ENCODE measurements around the gene ABHD12.

Gene ABHD12

GRCh38 chr20:25380945-25381614 lies 9.6 kb downstream of the ABHD12 start:
- no peak for DNase-seq

- DNase-seq: no peak
Observed at GRCh38 chr20:25378884-25379733, 11.5 kb downstream of the ABHD12 start.

- DNase-seq: no peak
Observed at GRCh38 chr20:25378189-25378883, 12.3 kb downstream of the ABHD12 start.

GRCh38 chr20:25376886-25377285 lies 13.7 kb downstream of the ABHD12 start:
- DNase-seq: no peak

GRCh38 chr20:25376236-25376635 lies 14.4 kb downstream of the ABHD12 start:
- no peak for DNase-seq

- no peak for DNase-seq
Observed at GRCh38 chr20:25374842-25375241, 15.8 kb downstream of the ABHD12 start.

GRCh38 chr20:25372584-25373336 lies 17.9 kb downstream of the ABHD12 start:
- no peak for DNase-seq

- DNase-seq: no peak
Observed at GRCh38 chr20:25369971-25370370, 20.7 kb downstream of the ABHD12 start.

GRCh38 chr20:25369529-25369928 lies 21.1 kb downstream of the ABHD12 start:
- DNase-seq: no peak

GRCh38 chr20:25368976-25369375 lies 21.7 kb downstream of the ABHD12 start:
- DNase-seq: no peak

- DNase-seq: no peak
Observed at GRCh38 chr20:25368526-25368925, 22.1 kb downstream of the ABHD12 start.

GRCh38 chr20:25364879-25365699 lies 25.5 kb downstream of the ABHD12 start:
- DNase-seq: no peak

- DNase-seq: no peak
Observed at GRCh38 chr20:25364180-25364788, 26.4 kb downstream of the ABHD12 start.

GRCh38 chr20:25361287-25361683 lies 29.4 kb downstream of the ABHD12 start:
- DNase-seq: no peak

GRCh38 chr20:25360631-25361286 lies 29.9 kb downstream of the ABHD12 start:
- no peak for DNase-seq

GRCh38 chr20:25356271-25356933 lies 34.2 kb downstream of the ABHD12 start:
- DNase-seq: peak; percentile 73

GRCh38 chr20:25355866-25356265 lies 34.8 kb downstream of the ABHD12 start:
- no peak for DNase-seq

- DNase-seq: no peak
Observed at GRCh38 chr20:25355011-25355595, 35.5 kb downstream of the ABHD12 start.

- no peak for DNase-seq
Observed at GRCh38 chr20:25353747-25354705, 36.6 kb downstream of the ABHD12 start.
